Thyroid gland (tissue), 4 donors: ENCODE data around the gene B4GALT6.

Experiments
- CTCF ChIP-seq, 6 experiments: fragments of 200-600 bp in 3 of 6; fragments of 450-650 bp in 3 of 6; sonication (generic) in 3 of 6; IDR thresholded peaks; one replicate each; pipeline ENCODE4 v1.5.1; 2016 to 2019; ENCODE audit warnings: antibody characterized with exemption in 6 of 6, mild to moderate bottlenecking in 2 of 6, inconsistent platforms in 1 of 6, moderate library complexity in 1 of 6
- POLR2A ChIP-seq, 2 donors: fragments of 450-650 bp; IDR thresholded peaks; one replicate each; pipeline ENCODE4 v1.6.1; 2017; ENCODE audit warnings: antibody characterized with exemption in 2 of 2, mild to moderate bottlenecking in 2 of 2, moderate library complexity in 1 of 2

GRCh38 chr18:31611511-31611910 is 72.9 kb downstream of the B4GALT6 start:
- TF ChIP-seq CTCF (IDR thresholded peaks at IDR 0.05), result no peak
- no peak for TF ChIP-seq POLR2A (IDR thresholded peaks at IDR 0.05)
